AG08396 (cell line): ENCODE results near the gene NOXO1.

Experiments
- DNase-seq: peaks from one replicate; pipeline ENCODE4 v3.0.0; 2012; ENCODE audit warnings: low spot score, mixed read lengths

The NOXO1 gene

DNA sequence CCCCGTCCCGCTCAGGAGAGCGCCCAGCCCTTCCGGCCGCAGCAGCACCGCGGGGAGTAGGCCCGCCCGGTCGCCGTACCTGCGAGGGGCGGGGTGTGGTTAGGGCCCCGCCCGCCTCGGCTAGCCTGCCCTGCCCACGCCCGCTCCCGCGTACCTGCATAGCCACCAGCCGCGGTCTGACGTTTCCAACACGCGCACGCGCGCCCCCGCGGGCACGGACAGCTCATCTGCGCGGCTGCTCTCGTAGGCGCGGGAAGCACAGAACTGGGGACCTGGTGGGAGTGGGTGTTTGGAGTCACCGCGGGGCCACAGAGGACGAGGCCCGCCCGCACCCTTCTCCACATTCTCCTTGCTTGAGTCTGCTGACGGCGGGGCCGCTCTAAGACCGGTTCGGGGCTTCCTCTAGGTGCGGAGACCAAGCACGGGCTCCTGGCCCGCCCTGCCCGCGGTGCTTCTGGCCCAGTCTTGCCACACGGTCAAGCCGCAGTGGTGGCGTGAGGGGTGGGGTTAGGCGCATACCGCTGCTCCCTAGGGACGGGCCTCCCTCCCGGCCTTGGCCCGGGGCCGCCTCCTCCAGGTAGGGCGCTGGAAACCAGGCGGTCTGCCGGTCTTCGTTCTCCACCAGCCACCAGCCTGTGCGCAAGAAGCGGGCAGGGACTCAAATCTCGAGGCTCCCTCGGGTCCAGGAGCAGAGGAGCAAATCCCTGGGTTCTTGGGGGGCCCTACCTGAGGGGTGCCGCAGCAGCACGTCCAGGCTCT lies 1.8 kb downstream of the NOXO1 start:
- no peak for DNase-seq

DNA sequence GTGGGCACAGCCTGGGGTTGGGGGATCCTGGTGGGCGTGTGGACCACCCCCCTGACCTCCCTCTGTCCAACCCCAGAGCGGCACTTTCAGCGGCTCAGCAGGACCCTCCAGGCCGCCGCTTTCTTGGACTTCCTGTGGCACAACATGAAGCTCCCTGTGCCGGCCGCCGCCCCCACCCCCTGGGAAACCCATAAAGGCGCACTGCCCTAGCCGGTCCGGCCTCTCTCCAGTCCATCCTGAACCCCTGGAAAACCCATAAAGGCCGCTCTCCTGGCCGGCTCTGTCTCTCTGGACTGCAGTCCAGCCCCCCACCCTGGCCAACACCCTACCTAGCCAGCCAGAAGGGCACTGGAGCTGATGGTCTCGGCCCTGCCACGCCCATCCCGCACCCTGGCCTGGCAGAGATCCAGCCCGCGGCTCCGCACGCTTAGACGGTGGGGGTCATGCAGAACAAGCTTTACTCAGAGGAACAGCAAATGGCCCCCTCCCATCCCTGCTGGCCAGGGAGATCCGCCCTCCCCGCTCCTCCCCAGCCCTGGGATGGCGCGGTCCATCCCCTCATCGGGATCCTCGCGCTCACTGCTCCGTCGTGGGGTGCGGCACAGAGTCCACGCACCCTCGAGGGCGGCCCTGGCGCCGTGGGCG lies 2.7 kb downstream of the NOXO1 start:
- no peak for DNase-seq

DNA sequence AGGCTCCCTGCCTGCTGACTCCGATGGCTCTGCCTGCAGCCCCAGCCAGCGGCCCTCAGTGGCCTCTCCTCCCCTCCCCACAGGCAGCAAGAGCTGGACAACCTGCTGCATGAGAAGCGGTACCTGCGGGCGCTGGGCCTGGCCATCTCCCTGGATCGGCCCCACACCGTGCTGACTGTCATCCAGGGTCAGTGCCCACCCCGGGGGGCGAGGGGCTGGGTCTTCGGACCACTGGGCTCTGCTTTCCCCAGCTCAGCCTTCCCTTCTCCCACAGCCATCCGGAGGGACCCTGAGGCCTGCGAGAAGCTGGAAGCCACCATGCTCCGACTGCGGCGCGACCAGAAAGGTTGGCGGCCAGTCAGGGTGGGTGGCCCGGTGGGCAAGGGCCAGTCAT lies 3.4 kb downstream of the NOXO1 start:
- DNase-seq, result no peak

DNA sequence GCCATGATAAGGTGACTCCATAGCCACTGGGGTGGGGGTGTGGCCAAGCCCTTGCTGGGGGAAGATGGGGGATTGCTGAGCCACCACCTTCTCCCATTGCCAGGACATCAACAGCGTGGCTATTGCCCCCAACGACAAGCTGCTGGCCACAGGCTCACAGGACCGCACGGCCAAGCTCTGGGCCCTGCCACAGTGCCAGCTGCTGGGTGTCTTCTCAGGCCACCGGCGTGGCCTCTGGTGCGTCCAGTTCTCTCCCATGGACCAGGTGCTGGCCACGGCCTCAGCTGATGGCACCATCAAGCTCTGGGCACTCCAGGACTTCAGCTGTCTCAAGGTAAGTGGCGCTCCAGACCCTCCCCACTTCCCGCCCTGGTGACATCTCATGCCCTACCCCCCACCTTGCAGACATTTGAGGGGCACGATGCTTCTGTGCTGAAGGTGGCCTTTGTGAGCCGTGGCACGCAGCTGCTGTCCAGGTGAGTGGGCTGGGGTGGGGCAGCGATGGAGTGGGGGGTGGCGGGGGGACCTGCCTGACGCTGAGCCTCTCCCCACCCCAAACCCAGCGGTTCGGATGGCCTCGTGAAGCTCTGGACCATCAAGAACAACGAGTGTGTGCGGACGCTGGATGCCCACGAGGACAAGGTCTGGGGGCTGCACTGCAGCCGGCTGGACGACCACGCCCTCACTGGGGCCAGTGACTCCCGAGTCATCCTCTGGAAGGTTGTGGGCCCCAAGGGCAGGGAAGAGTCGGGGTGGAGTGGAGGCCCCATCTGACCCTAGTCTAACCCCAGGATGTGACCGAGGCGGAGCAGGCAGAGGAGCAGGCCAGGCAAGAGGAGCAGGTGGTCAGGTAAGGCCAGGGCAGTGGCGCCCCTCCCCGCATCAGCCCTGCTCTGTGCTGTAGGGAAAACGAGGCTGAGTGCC lies 4.1 kb downstream of the NOXO1 start:
- no peak for DNase-seq

DNA sequence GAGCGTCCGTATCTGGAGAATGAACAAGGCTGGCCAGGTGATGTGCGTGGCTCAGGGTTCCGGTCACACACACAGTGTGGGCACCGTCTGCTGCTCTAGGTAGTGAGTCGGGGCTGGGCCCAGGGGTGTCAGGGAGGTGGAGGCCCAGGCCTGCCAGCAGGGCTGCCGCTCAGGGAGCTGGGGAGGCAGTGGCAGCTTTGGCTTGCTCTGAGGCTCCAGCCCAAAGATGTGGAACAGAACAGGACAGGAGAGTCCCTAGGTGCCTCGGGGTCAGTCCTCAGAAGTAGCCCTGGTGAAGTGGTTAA lies 5.1 kb downstream of the NOXO1 start:
- DNase-seq, result no peak

DNA sequence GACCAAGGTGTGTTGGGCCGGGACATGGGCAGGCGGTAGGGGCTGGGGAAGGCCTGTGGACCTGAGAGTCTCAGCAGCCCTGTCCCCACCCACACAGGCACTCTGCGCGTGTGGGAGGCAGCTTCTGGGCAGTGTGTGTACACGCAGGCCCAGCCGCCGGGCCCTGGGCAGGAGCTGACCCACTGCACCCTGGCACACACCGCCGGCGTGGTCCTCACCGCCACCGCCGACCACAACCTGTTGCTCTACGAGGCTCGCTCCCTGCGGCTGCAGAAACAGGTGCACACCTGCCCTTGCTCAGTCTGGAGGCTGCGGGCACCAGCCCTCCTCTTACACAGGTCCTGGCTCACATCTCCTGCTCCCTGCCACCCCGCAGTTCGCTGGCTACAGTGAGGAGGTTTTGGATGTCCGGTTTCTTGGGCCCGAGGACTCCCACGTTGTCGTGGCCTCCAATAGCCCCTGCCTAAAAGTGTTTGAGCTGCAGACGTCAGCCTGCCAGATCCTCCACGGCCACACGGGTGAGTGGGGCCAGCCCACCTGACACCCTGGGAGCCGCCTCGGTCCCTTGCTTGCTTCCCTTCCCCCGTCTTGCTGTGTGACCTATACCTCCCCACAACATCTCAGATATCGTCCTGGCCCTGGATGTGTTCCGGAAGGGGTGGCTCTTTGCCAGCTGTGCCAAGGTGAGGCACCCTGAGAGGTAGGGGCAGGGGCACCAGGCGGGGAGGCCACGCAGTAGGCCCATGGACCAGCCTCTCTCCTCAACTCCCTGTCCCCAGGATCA lies 5.6 kb downstream of the NOXO1 start:
- no peak for DNase-seq

DNA sequence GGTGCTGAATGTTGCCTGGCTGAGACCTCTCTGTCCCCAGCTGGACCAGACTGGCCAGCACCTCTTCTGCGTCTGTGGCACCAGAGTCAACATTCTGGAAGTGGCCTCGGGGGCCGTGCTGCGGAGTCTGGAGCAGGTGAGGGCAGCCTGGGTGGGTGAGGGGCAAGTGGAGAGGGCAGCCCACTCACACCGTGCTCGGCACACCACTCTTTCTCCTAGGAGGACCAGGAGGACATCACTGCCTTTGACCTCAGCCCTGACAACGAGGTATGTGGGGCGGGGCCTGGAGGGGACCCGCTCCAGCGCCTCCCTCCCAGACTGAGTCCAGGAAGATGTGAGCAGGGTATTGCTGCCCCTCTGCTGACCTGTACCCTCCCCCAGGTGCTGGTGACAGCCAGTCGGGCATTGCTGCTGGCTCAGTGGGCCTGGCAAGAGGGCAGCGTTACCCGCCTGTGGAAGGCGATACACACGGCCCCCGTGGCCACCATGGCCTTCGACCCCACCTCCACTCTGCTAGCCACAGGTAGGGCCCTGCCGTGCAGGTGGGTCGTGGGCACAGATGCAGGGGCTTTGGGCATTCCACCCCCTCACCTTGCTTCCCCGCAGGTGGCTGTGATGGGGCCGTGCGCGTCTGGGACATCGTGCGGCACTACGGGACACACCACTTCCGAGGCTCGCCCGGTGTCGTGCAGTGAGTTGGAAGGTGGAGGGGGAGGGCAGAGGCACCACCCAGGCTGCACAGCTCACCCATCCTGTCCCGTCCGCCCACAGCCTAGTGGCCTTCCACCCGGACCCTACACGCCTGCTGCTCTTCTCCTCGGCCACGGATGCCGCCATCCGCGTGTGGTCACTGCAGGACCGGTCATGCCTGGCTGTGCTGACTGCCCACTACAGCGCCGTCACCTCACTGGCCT lies 6.9 kb downstream of the NOXO1 start:
- DNase-seq, result no peak

DNA sequence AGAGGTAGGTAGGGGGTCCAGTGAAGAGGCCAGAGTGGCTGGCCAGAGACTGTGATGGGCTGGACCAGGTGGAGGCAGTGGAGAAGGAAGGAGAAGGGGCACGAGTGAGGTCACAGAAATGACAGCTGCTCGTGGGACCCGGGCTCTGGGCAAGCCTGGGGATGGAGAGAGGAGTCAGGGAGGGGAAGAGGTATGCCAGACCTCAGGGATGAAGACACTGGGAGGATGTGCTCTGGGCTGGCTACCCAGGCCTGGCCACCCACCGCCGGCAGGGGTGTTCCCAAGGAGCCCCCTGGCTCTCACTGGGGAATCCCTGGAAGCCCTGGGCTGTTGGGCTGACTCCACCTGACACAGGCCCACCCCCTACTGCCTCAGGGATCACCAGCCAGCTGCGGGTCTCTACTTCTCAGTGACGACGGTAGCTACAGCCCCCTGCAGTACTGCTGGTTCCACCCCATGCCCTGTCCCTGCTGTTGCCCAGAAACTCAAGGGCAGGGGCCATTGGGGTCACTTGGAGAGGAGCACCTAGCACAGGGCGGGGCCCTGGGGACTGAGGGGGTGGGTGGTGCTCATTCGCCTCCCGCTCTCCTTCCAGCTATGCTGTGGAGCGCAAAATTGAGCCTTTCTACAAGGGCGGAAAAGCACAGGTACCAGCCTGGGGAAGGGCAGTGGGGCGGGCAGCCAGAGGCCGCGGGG lies 7.7 kb downstream of the NOXO1 start:
- DNase-seq, result no peak

DNA sequence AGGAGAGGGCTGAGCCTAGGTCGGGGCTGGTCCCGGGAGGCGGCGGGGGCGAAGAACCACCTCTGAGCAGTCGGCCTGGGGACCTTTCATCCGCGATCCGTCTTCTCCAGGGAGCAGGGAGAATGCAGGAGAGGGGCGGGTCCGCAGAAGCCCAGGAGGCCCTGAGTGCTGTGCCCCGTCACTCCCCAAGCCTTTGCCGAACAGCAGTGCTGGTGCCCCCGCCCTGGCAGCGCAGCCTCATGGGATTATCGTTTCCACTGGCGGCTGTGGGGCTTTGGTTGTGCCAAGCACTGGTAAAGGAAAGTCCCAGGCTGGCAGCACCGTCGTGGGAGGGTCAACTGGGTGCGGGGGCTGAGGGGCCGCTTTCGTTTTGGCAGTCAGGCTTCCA lies 8.8 kb downstream of the NOXO1 start:
- DNase-seq, result peak; percentile 75

DNA sequence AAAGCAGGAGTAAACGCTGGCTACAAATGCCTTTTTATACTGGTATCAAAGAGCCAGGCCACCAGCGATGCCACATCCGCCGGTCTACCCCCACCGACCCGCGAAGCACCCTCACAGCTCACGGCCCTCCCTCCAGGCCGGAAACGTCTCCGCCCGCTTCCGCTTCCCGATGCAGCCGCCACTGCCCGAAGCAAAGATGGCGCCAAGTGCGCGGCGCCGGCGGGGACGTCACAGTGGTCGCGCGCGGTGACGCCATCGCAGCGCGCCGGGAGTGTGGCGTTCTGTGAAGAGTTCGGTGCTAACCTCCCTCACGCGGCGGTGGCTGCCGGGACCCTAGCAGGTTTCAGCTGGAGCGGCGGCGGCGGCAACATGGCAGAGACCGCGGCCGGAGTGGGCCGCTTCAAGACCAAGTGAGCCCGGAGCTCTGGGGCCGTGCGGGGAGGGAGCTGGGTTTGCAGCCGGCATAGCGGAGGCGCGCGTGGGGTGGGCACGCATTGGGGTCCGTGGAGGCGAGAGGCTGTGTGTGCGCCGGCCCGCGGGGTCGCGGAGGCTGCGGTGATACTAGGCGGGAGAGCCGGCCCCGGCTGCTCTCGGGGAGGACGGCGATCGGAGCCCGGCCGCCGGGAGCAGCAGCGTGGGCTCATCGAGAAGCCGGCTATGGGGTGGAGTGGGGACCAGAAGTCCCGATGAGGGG lies 9.3 kb downstream of the NOXO1 start, which contains the start of gene TBL3:
TSS of gene TBL3 (plus strand) at position 258 of the 694 bp plus-strand sequence. CDS start at position 370, 112 bp downstream.
- DNase-seq, result peak; percentile 96

DNA sequence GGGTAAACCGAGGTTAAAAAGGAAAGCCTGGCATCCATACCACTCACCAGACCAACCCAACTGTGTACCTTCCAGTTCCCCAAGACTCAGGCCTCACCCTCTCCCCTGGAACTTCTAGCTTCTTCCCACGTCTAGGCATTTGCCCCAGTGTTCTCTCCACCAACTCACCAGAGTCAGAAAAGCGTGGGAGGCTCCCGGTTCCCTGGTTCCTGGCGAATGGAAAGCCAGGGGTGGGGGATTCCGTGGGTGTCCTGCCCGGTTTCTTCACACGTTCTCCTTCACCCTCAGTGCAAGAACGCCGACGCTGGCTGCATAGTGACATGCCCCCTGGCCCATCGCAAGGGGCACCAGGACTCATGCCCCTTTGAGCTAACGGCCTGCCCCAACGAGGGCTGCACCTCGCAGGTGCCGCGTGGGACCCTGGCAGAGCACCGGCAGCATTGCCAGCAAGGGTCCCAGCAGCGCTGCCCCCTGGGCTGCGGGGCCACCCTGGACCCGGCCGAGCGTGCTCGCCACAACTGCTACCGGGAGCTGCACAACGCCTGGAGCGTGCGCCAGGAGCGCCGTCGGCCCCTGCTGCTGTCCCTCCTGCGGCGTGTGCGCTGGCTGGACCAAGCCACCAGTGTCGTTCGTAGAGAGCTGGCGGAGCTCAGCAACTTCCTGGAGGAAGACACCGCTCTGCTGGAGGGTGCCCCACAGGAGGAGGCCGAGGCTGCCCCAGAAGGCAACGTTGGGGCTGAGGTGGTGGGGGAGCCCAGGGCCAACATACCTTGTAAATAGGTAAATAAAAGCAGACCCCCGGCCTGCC lies 12.9 kb downstream of the NOXO1 start:
- no peak for DNase-seq

DNA sequence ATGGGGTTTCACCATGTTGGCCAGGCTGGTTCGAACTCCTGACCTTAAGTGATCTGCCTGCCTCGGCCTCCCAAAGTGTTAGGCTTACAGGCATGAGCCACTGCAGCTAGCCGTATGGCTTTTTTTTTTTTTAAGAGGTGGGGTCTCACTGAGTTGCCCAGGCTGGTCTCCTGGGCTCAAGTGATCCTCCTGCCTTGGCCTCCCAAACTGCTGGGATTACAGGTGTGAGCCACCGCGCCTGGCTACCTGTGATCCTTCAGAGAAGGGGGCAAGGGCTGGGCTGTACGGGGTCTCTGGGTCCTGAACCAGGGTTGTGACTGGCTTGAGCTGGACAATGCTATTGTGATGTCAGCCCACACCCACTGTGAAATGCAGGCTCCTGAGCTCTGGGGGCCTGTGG lies 14.8 kb downstream of the NOXO1 start, which contains the start of gene RNF151:
TSS of gene RNF151 (plus strand) at position 397 of the 400 bp plus-strand sequence. CDS start 26 bp downstream, outside the sequence.
- DNase-seq, result no peak

DNA sequence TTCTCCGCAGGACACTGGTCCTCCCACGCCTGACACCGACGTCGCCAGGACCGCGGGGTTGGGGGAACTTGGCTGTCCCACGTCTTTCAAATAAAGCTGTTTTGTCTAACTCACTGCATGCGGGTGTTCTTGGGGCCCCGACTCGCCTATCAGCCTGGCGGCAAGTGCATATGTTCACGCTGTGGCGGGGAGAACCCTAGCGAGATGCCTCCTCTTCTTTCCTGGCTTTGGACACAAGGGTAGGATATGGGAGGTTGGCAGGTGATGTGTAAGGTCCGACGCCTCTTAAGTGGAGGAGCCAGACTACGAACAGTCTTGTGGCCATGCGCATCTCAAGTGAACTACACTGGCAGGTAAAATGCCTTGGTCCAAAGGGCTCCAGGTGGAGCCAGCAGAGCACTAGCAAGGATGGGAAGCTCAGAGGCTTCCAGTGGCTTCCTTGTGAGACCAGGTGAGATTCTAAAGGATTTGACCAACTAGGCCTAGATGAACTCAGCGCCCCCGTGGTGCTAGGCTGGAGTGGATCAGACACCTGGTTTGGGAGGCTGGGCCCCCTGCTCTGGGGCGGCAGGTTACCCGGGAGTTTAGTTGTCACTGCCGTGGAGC lies 15.8 kb downstream of the NOXO1 start:
- no peak for DNase-seq

DNA sequence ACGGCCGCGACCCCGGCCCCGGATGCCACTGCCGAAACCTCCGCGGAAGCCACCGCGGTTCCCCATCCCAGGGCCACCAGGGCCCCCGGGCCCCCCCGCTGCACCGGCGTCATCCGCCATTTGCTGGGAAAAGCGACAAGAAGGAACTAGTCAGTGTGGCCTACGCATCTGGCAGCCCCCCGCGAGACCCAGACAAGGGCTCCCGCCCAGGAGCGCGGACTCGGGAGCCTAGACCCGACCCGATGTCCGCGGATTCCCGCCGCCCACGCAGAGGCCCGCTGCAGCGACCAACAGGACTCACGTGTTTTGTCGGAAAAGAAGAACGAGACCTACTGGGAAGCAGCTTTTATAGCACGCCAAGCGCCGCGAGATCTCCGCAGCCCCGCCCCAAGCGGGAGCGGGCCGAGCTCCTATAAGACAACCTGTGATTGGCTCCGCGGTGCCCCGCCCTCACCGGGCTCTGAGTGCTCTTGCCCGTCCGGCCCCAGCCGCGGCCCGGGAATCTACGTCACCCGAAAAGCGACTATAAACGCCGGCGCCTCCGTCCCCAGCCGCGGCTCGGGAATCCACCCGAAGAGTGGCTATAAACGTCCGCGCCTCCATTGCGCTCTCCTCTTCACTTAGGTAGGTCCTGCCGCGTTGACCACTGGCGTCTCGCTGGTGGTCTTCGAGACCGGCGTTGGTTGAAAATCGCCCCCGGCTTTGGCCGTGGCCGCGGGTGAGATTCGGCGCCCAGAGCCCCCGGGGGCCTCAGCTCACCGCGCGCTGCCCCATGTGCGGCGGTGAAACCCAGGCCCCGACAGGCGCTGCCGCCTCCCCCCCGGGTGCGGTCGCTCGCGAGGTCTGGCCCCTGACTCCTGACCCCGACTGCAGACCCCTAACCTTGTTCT lies 16.5 kb downstream of the NOXO1 start, which contains the start of gene RPS2:
TSS of gene RPS2 (minus strand) at position 321 of the 890 bp plus-strand sequence. CDS start at position 120, 201 bp downstream.
- peak; percentile 100 for DNase-seq

DNA sequence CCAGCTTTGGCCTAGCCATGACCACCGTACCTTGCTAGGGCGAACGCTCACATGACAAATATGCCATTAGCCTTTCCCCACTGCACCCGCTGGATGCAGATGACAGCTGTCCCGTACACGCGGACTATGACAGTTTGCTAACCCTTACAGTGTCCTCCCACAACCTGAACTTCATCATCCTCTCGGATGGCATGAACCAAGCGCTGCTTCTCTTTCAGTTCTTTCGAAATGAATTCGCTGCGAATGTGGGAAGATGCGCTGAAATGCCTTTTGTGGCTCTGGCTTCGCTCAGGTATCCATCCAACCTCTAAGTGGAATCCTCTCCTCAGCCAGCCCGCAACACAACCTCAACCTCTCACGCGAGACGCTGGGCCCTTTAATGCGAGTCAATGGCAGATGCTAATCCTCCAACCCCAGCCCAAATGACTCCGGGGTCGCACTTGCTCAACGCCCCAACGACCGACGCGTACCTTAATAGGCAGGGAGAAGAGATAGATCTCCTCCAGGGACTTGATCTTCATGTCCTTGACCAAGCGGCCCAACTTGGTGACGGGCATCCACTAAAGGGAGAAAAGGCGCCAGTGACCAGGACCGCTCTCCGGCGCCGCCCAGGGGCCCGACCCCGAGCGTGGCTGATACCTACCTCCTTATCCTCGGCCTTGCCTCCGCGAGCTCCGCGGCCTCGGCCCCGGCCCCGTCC lies 17.3 kb downstream of the NOXO1 start:
- DNase-seq, result no peak
